Mucosa of descending colon (tissue), 3 donors: ENCODE measurements around the gene CRB3. TPM values are rescaled to one million over a fixed set of nuclear protein-coding genes. Genes with fewer than 3 reads are reported as not detected.
A peak's percentile ranks its signal among the peaks of the same experiment; 100 is the strongest.

Source experiments
- ATAC-seq: fragments of 200-7000 bp; cut with Tn5 transposase; one replicate; pipeline ENCODE4 v1.9.1; 2020; ENCODE audit warnings: mild to moderate bottlenecking, moderate library complexity
- DNase-seq, 3 donors: peaks; one replicate each; pipeline ENCODE4 v3.0.0-alpha.2; 2020
- H3K36me3 ChIP-seq: fragments of 200-600 bp; one replicate; pipeline ENCODE4 v1.8.0; 2021; ENCODE audit warnings: low read depth, mild to moderate bottlenecking
- H3K4me1 ChIP-seq: fragments of 200-600 bp; one replicate; pipeline ENCODE4 v1.8.0; 2021; ENCODE audit warnings: low read depth, mild to moderate bottlenecking
- H3K4me3 ChIP-seq: fragments of 200-600 bp; one replicate; pipeline ENCODE4 v1.8.0; 2021; ENCODE audit warnings: mild to moderate bottlenecking
- H3K9me3 ChIP-seq: fragments of 200-600 bp; one replicate; pipeline ENCODE4 v1.8.0; 2021; ENCODE audit warnings: mild to moderate bottlenecking
- CTCF ChIP-seq: fragments of 200-600 bp; IDR thresholded peaks from one replicate; pipeline ENCODE4 v1.8.0; 2022; ENCODE audit warnings: antibody characterized with exemption, mild to moderate bottlenecking
- intact Hi-C, 2 donors: fragments of 100-400 bp; cut with DNase I in 1 of 2; cut with micrococcal nuclease in 1 of 2; formaldehyde crosslinking; loops; one replicate each; pipeline versions ENCODE4 v1.11.0 to v1.11.1; 2022; cut with DNase I, micrococcal nuclease
- total RNA-seq, 3 donors: library from RNA; stranded (reverse); fragmentation: NEBNext Ultra II Directional in 2 of 3; extraction: Animal tissue kit (Norgen Biotek cat#: 25700) in 2 of 3; gene quantifications; one replicate each; pipeline versions ENCODE4 v1.2.1 to v1.2.4, GENCODE V29; 2021 to 2023
- donor health status: DM: no; HTN: no; CAD: no; lungs with moderate emphysema.
- donor health status: DM: no; HTN: no; CAD: no.
- donor health status: DM: no; HTN: yes; CAD: no.

CRB3 gene
- total RNA-seq, 3 donors from 2014 or later: 49.9 to 139 (median 86.0) TPM

GRCh38 chr19:6495947-6496346 is 31.9 kb downstream of the CRB3 start:
- H3K36me3 ChIP-seq: no peaks in the 10 kb centered on the region
- no peak overlapping the region for H3K4me3 ChIP-seq
- H3K4me1 ChIP-seq: no peaks in the 10 kb centered on the region
- H3K9me3 ChIP-seq: no peaks in the 10 kb centered on the region
- DNase-seq (no peak), ATAC-seq (no peak)
- no peak for TF ChIP-seq CTCF
- intact Hi-C loops: no loop called here

- TF ChIP-seq CTCF: no peak
- no peak for ATAC-seq
- intact Hi-C loops: no loop called here
Measured at GRCh38 chr19:6498294-6499036, 34.4 kb downstream of the CRB3 start.

GRCh38 chr19:6499052-6499790 is 35.1 kb downstream of the CRB3 start:
- no peak for DNase-seq
- no peak for TF ChIP-seq CTCF

More at GRCh38 chr19:6498294-6499036, 34.4 kb downstream of the CRB3 start:
- no peaks in the 10 kb centered on the region for H3K9me3 ChIP-seq
- H3K4me1 ChIP-seq: no peaks in the 10 kb centered on the region
- no peak overlapping the region for H3K4me3 ChIP-seq
- H3K36me3 ChIP-seq: no peaks in the 10 kb centered on the region
- no peak for DNase-seq

GRCh38 chr19:6500837-6501739 is 37.0 kb downstream of the CRB3 start:
- Histone ChIP-seq H3K36me3 (no peaks in the 10 kb centered on the region), H3K9me3 (no peaks in the 10 kb centered on the region), H3K4me1 (no peaks in the 10 kb centered on the region), H3K4me3 (no peak overlapping the region)
- DNase-seq (no peak), ATAC-seq (no peak)
- no peak for TF ChIP-seq CTCF
- intact Hi-C loops: no loop called here

More at GRCh38 chr19:6499052-6499790, 35.1 kb downstream of the CRB3 start:
- H3K9me3 ChIP-seq: no peaks in the 10 kb centered on the region
- no peak overlapping the region for H3K4me3 ChIP-seq
- intact Hi-C loops: no loop called here
- H3K36me3 ChIP-seq: no peaks in the 10 kb centered on the region
- ATAC-seq: peak; percentile 59
- H3K4me1 ChIP-seq: no peaks in the 10 kb centered on the region
